Right lobe of liver (tissue), 6 donors: ENCODE measurements around the gene FOXI3. TPM values are rescaled to one million over a fixed set of nuclear protein-coding genes. Genes with fewer than 3 reads are reported as not detected.

Experiments
- ATAC-seq, 4 donors: fragments of 200-7000 bp; cut with Tn5 transposase; one replicate each; pipeline ENCODE4 v1.9.1; 2020; ENCODE audit warnings: mild to moderate bottlenecking in 4 of 4, moderate library complexity in 4 of 4
- DNase-seq, 3 donors: peaks; one replicate each; pipeline ENCODE4 v3.0.0-alpha.2; 2020
- H3K27ac ChIP-seq, 3 donors: fragments of 200-600 bp; one replicate each; pipeline ENCODE4 v1.8.0; 2022
- H3K27me3 ChIP-seq, 2 donors: fragments of 200-600 bp; one replicate each; pipeline ENCODE4 v1.8.0; 2022
- H3K36me3 ChIP-seq, 4 donors: fragments of 200-600 bp; sonication (generic) in 1 of 4; one replicate each; pipeline versions ENCODE4 v1.5.1 to v1.8.0; 2017 to 2022; ENCODE audit warnings: control low read depth in 1 of 4
- H3K4me1 ChIP-seq, 4 donors: fragments of 200-600 bp; sonication (generic) in 1 of 4; one replicate each; pipeline versions ENCODE4 v1.5.1 to v1.8.0; 2017 to 2022; ENCODE audit warnings: control low read depth in 1 of 4
- H3K4me3 ChIP-seq, 3 donors: fragments of 200-600 bp; one replicate each; pipeline ENCODE4 v1.8.0; 2022
- H3K9me3 ChIP-seq, 4 donors: fragments of 200-600 bp; sonication (generic) in 1 of 4; one replicate each; pipeline versions ENCODE4 v1.5.1 to v1.8.0; 2017 to 2022; ENCODE audit warnings: control low read depth in 1 of 4
- POLR2A ChIP-seq: fragments of 450-650 bp; IDR thresholded peaks from one replicate; pipeline ENCODE4 v1.6.1; 2017; ENCODE audit warnings: antibody characterized with exemption, mild to moderate bottlenecking
- WGBS: methylation state at CpG from one replicate; pipeline ENCODE4 v1.1.6; 2018; ENCODE audit warnings: low coverage, low lambda C conversion rate; ENCODE audit not compliant: insufficient coverage; ENCODE audit errors: missing lambda C conversion rate; 5-methylcytosine and 5-hydroxymethylcytosine counted together
- intact Hi-C, 2 donors: fragments of 100-400 bp; cut with DNase I; formaldehyde crosslinking; loops; one replicate each; pipeline versions ENCODE4 v1.11.2 to v1.14.1; 2022
- total RNA-seq, 6 experiments: library from RNA; depleted of rRNA in 2 of 6; stranded (reverse); fragments of >200 nt in 2 of 6; fragmentation: NEBNext Ultra II Directional in 3 of 6; extraction: Animal tissue kit (Norgen Biotek cat#: 25700) in 3 of 6; gene quantifications; one replicate each; pipeline versions ENCODE4 v1.1.0 to v1.2.4, GENCODE V29; 2016 to 2023
- TF ChIP-seq, protein P1 (sequence below), 4 donors: fragments of 200-600 bp in 3 of 4; fragments of 450-650 bp in 1 of 4; IDR thresholded peaks; one replicate each; pipeline versions ENCODE4 v1.5.1 to v1.8.0; 2016 to 2022; ENCODE audit warnings: antibody characterized with exemption in 4 of 4, mild to moderate bottlenecking in 2 of 4
- donor health status: DM: no; HTN: yes; CAD: no.
- donor health status: DM: no; HTN: no; CAD: no.
- donor health status: DM: no; HTN: no; CAD: no.
- donor health status: DM: no; HTN: yes; CAD: no.
- donor health status: DM: no; HTN: yes; CAD: no.

FOXI3 gene
- total RNA-seq, 6 experiments from 2014 or later, result not detected

DNA sequence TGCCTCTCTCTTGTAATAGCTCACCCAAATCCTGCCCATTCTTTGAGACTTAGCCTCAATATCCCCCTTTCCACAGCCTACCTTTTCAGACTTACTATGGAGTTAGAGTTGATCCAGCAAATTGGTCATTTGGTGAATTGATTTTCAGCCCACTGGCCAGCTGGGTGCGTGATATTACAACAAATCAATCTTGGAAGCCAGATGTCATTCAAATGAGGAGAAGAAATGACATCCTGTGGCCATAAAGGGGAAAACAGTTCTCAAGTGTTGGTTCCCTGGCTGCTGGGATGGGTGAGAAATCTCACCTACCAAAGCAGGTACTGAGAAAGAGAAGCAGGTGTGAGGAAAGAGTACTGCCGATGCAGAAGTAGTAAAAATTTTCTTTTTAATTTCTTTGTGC is 36.7 kb upstream of the FOXI3 start:
- intact Hi-C loops, result no loop called here
- H3K9me3 ChIP-seq, result no peaks in the 10 kb centered on the region
- ATAC-seq (no peak), DNase-seq (no peak)
- no peaks in the 10 kb centered on the region for H3K4me1 ChIP-seq
- 52% methylated on average over 2 of the region's 2 CpGs for WGBS
- TF ChIP-seq, protein P1, sequence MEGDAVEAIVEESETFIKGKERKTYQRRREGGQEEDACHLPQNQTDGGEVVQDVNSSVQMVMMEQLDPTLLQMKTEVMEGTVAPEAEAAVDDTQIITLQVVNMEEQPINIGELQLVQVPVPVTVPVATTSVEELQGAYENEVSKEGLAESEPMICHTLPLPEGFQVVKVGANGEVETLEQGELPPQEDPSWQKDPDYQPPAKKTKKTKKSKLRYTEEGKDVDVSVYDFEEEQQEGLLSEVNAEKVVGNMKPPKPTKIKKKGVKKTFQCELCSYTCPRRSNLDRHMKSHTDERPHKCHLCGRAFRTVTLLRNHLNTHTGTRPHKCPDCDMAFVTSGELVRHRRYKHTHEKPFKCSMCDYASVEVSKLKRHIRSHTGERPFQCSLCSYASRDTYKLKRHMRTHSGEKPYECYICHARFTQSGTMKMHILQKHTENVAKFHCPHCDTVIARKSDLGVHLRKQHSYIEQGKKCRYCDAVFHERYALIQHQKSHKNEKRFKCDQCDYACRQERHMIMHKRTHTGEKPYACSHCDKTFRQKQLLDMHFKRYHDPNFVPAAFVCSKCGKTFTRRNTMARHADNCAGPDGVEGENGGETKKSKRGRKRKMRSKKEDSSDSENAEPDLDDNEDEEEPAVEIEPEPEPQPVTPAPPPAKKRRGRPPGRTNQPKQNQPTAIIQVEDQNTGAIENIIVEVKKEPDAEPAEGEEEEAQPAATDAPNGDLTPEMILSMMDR (IDR thresholded peaks at IDR 0.05), result no peak
- TF ChIP-seq POLR2A, result no peak
- H3K27ac ChIP-seq, result no peak overlapping the region
- no peaks in the 10 kb centered on the region for H3K36me3 ChIP-seq
- H3K4me3 ChIP-seq, result no peak overlapping the region
- no peaks in the 10 kb centered on the region for H3K27me3 ChIP-seq

DNA sequence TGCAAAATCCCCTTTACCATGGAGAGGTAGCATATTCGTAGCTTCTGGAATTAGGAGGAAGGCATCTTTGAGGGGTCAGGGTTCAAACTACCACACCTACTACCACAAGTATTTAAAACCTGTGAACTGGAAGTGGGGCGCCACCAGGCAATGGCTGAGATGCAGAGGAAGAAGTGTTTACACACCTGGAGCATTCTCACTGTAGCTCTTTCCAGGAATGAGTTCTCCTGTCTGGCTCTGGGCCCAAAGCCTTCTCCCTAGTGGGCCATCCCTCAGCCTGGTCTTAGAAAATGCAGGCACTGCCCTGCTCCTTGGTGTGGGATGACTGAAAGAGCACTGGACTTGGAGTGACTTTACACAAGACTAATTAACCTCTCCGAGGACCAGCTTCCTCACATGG is 30.7 kb upstream of the FOXI3 start:
- Histone ChIP-seq H3K27me3 (no peaks in the 10 kb centered on the region), H3K4me1 (no peaks in the 10 kb centered on the region), H3K36me3 (no peaks in the 10 kb centered on the region), H3K27ac (no peak overlapping the region), H3K4me3 (no peak overlapping the region), H3K9me3 (no peaks in the 10 kb centered on the region)
- ATAC-seq (no peak), DNase-seq (no peak)
- TF ChIP-seq, protein P1 (IDR thresholded peaks at IDR 0.05), result no peak
- TF ChIP-seq POLR2A, result no peak
- intact Hi-C loops, result no loop called here
- 51% methylated on average over 3 of the region's 3 CpGs for WGBS

DNA sequence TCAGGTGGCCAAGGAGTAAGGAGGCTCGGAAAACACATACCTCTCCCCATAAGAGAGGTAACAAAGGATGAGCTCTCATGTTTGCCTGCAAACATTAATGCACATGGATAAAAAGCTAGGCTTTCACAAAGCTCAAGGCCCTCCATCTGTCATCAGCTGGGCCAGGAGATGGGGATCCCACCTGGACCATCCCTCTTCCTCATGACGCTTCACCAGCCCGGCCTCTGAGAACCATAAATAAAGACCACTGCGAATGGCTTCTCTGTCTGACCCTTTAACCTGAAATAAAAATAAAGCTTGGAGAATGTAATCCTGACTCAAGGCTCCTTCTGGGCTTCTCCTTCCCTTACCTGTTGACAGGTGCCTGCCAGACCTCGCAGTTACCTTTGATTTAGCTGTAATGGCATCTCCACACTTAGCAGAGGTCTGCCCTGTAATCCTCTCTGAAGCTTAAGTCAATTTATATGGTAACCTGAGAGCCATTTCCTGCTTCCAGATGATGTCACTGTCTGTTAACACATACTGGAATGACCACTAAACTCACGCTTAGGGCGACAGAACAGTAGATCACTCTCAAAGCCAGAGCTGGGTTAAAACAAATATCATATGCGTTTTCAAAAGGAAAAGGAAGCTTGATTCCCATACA is 29.3 kb upstream of the FOXI3 start:
- Histone ChIP-seq H3K27me3 (no peaks in the 10 kb centered on the region), H3K4me1 (no peaks in the 10 kb centered on the region), H3K36me3 (no peaks in the 10 kb centered on the region), H3K9me3 (no peaks in the 10 kb centered on the region), H3K27ac (no peak overlapping the region), H3K4me3 (no peak overlapping the region)
- ATAC-seq, result no peak
- intact Hi-C loops, result no loop called here
- DNase-seq, result no peak
- TF ChIP-seq, protein P1 (IDR thresholded peaks at IDR 0.05), result no peak
- TF ChIP-seq POLR2A, result no peak
- WGBS, result 20% methylated on average over 5 of the region's 8 CpGs

DNA sequence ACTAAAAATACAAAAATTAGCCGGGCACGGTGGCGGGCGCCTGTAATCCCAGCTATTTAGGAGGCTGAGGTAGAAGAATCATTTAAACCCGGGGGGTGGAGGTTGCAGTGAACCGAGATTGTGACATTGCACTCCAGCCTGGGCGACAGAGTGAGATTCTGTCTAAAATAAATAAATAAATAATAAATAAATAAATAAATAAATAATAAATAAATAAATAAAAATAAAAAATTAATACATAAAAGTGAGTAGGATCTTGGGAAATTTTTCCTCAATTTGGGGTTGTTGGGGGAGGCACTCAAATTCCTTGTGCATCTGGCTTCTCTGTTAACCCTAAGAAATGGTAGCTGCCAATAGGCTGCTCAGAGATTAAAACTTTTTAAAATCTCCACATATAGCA is 20.3 kb upstream of the FOXI3 start:
- Histone ChIP-seq H3K4me1 (no peaks in the 10 kb centered on the region), H3K27me3 (no peaks in the 10 kb centered on the region), H3K4me3 (no peak overlapping the region), H3K27ac (no peak overlapping the region), H3K36me3 (no peaks in the 10 kb centered on the region), H3K9me3 (no peaks in the 10 kb centered on the region)
- ATAC-seq, result no peak
- WGBS, result 85% methylated on average over 7 of the region's 7 CpGs
- intact Hi-C loops, result no loop called here
- no peak for DNase-seq
- TF ChIP-seq POLR2A, result no peak
- TF ChIP-seq, protein P1 (IDR thresholded peaks at IDR 0.05), result no peak
